HepG2 (cell line): ENCODE data around the gene NGEF. TPM values are rescaled to one million over a fixed set of nuclear protein-coding genes. Genes with fewer than 3 reads are reported as not detected.

Experiments used
- AKNA ChIP-seq: sonication (generic); formaldehyde crosslinking; IDR thresholded peaks from 2 replicates; pipeline ENCODE4 v1.4.0; 2020; ENCODE audit warnings: missing genetic modification reagents, borderline replicate concordance
- JARID2 ChIP-seq: sonication (generic); formaldehyde crosslinking; IDR thresholded peaks from 2 replicates; pipeline ENCODE4 v1.8.1; 2023; ENCODE audit warnings: missing genetic modification reagents, inconsistent platforms; ENCODE audit not compliant: insufficient replicate concordance
- MED1 ChIP-seq: sonication (generic); formaldehyde crosslinking; IDR thresholded peaks from 2 replicates; pipeline ENCODE4 v1.4.0; 2020; ENCODE audit warnings: missing genetic modification reagents
- SKIL ChIP-seq: sonication (generic); formaldehyde crosslinking; IDR thresholded peaks from 2 replicates; pipeline ENCODE4 v1.8.0; 2022; ENCODE audit warnings: missing genetic modification reagents, mild to moderate bottlenecking, moderate library complexity, borderline replicate concordance
- SMAD3 ChIP-seq: sonication (generic); formaldehyde crosslinking; IDR thresholded peaks from 2 replicates; pipeline ENCODE4 v1.4.0; 2020; ENCODE audit warnings: missing genetic modification reagents
- SNAPC4 ChIP-seq: sonication (generic); formaldehyde crosslinking; IDR thresholded peaks from 2 replicates; pipeline ENCODE4 v1.4.0; 2020; ENCODE audit warnings: mild to moderate bottlenecking, missing genetic modification reagents
- SRF ChIP-seq: IDR thresholded peaks from 2 replicates; pipeline ENCODE4 v1.6.1; 2011; ENCODE audit warnings: mild to moderate bottlenecking, low read depth, low read length, moderate library complexity
- USF2 ChIP-seq, 2 experiments: sonication (generic) in 1 of 2; formaldehyde crosslinking in 1 of 2; IDR thresholded peaks; 2 replicates each; pipeline versions ENCODE4 v1.5.1 to v1.6.1; 2011 to 2020; ENCODE audit warnings: borderline replicate concordance in 1 of 2, low read depth in 1 of 2, low read length in 1 of 2, mild to moderate bottlenecking in 1 of 2, missing genetic modification reagents in 1 of 2, moderate library complexity in 1 of 2
- ZNF224 ChIP-seq: sonication (generic); formaldehyde crosslinking; IDR thresholded peaks from 2 replicates; pipeline ENCODE4 v1.5.0; 2020; ENCODE audit warnings: mild to moderate bottlenecking, missing genetic modification reagents
- ZNF382 ChIP-seq: sonication (generic); formaldehyde crosslinking; IDR thresholded peaks from 2 replicates; pipeline ENCODE4 v1.5.0; 2020; ENCODE audit warnings: missing genetic modification reagents, mild to moderate bottlenecking, borderline replicate concordance
- ZNF761 ChIP-seq: sonication (generic); formaldehyde crosslinking; conservative IDR thresholded peaks from 2 replicates; pipeline ENCODE4 v1.4.0; 2020; ENCODE audit warnings: mild to moderate bottlenecking, missing genetic modification reagents
- ZSCAN12 ChIP-seq: sonication (generic); formaldehyde crosslinking; IDR thresholded peaks from 2 replicates; pipeline ENCODE4 v1.9.0; 2021; ENCODE audit warnings: mild to moderate bottlenecking, missing genetic modification reagents
- ZSCAN29 ChIP-seq: sonication (generic); formaldehyde crosslinking; conservative IDR thresholded peaks from 2 replicates; pipeline ENCODE4 v1.4.0; 2020; ENCODE audit warnings: mild to moderate bottlenecking, missing genetic modification reagents
- ZSCAN9 ChIP-seq: IDR thresholded peaks from 2 replicates; pipeline ENCODE4 v1.6.1; 2016; ENCODE audit warnings: borderline replicate concordance
- polyA plus RNA-seq, 8 experiments: library from polyadenylated mRNA; depleted of rRNA in 3 of 8; stranded (reverse) in 7 of 8; unstranded in 1 of 8; fragments of >200 nt; fragmentation: Illumina TruSeq in 4 of 8; extraction: Trizol in 4 of 8; gene quantifications; 2 replicates each; pipeline versions ENCODE4 v1.2.1 to v1.2.3, GENCODE V29; 2011 to 2016; ENCODE audit warnings: low read depth in 4 of 8, missing spikeins in 1 of 8, mixed read lengths in 1 of 8; ENCODE audit not compliant: insufficient read depth in 1 of 8
- total RNA-seq, 5 experiments: library from RNA; depleted of rRNA; stranded (reverse); fragments of >200 nt; fragmentation: Illumina TruSeq; extraction: Trizol; gene quantifications; 2 replicates each; pipeline ENCODE4 v1.2.3, GENCODE V29; 2016; ENCODE audit warnings: low read depth in 1 of 5

NGEF gene
- total and polyA plus RNA-seq, 2 of the 13 experiments (the other 11 are each of a cell fraction or from before 2014, with no cell fraction given): 14.4 to 36.9 TPM

GRCh38 chr2:232857158-232857563 lies 155.9 kb downstream of the NGEF start (continued):
- no peak for TF ChIP-seq USF2 (IDR thresholded peaks at IDR 0.05; ENCODE audit: low read depth, low read length)
- 0 out of 2 replicates have a peak, but pooled peaks have one; percentile 34 for TF ChIP-seq USF2 (CRISPR knock-in tag; IDR thresholded peaks at IDR 0.05; ENCODE audit: borderline replicate concordance)
- no peak for TF ChIP-seq AKNA (CRISPR knock-in tag)
- no peak for TF ChIP-seq JARID2 (CRISPR knock-in tag)
- no peak; the same call in 1 of the 2 replicates for TF ChIP-seq ZNF761 (CRISPR knock-in tag)
- 0 out of 2 replicates have a peak, but pooled peaks have one; percentile 54 for TF ChIP-seq ZNF224
- TF ChIP-seq SKIL: no peak
- 0 out of 2 replicates have a peak, but pooled peaks have one; percentile 91 for TF ChIP-seq ZSCAN9 (CRISPR knock-in tag)
- TF ChIP-seq MED1 (CRISPR knock-in tag): peak; percentile 95
- TF ChIP-seq ZSCAN29 (CRISPR knock-in tag): no peak
- TF ChIP-seq SRF: peak; percentile 56; the same call in 1 of the 2 replicates
- no peak for TF ChIP-seq ZNF382
- TF ChIP-seq SMAD3: peak; percentile 99
- no peak for TF ChIP-seq SNAPC4
- 0 out of 2 replicates have a peak, but pooled peaks have one; percentile 57 for TF ChIP-seq ZSCAN12 (CRISPR knock-in tag)
